Measurements from ENCODE around the gene HOXB5.
A peak's percentile ranks its signal among the peaks of the same experiment; 100 is the strongest.

HOXB5 gene

GRCh38 chr17:48566717-48567116, 26.9 kb downstream of the HOXB5 start:
- FAIRE-seq (no peak), DNase-seq (ENCODE audit: extremely low spot score, insufficient read length, low read depth) (no peak)

- no peak for FAIRE-seq
- DNase-seq (ENCODE audit: extremely low spot score, insufficient read length, low read depth), result no peak
Measured at GRCh38 chr17:48565925-48566710, 27.5 kb downstream of the HOXB5 start.

- FAIRE-seq (no peak), DNase-seq (ENCODE audit: extremely low spot score, insufficient read length, low read depth) (no peak)
Measured at GRCh38 chr17:48565022-48565554, 28.5 kb downstream of the HOXB5 start.

DNA sequence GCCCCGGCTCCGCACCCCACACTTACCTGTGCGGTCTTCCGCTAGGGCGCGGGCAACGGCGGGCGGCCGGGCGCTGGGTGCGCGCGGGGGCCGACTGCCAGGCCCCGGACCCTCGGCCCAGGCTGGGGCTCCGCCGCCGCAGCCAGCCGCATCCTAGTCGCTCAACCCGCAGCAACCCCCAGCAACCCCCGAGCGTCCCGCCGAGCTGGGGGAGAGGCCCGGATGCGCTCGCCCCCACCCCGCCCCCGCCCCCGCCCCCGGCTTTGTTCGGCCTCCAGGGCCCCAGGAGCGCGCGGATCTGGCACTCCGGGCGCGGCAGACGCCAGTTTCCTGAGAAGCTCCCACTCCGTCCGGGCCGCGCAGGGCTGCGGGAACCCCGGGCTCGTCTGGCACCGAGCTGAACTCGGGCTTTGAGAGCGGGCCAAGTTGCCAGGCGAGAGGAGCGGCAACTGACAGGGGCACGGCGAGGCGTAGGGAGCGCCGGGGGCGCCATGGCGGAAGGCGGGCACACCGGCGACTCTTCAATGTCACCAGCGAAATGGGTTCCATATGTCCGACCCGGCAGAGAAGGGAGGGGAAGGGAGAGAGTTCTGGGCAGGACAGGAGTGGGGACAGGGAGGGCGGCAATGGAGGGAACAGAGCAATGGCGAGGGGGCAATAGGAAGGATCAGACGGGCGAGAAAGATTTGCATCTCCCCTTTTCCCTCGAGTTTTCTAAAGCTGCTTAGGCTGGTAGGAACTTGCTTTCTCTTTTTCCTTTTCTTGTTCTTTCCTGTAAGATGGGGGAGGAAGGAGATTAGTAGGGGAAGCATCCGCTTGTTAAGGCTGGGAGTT, 29.2 kb downstream of the HOXB5 start:
- FAIRE-seq (no peak), DNase-seq (ENCODE audit: extremely low spot score, insufficient read length, low read depth) (no peak)

DNA sequence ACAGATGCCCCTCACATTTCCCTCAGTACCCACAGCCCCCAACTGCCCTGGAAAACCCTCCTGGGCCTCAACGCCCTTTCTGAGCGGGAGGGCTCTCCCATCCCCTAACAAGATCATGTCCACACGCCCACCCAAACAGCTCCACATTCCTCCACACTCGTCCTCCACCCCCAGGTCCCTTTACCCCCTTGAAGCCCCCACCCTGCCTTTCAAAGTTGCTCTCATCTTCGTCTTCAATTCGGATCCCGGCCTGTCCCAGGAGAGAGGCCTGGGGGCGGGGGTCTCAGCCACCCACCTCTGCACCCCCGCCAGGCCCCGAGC, 29.8 kb downstream of the HOXB5 start:
- FAIRE-seq (no peak), DNase-seq (ENCODE audit: extremely low spot score, insufficient read length, low read depth) (no peak)

- FAIRE-seq (no peak), DNase-seq (ENCODE audit: extremely low spot score, insufficient read length, low read depth) (no peak)
Measured at GRCh38 chr17:48563385-48563838, 30.2 kb downstream of the HOXB5 start.

GRCh38 chr17:48562934-48563333, 30.6 kb downstream of the HOXB5 start:
- FAIRE-seq (no peak), DNase-seq (ENCODE audit: extremely low spot score, insufficient read length, low read depth) (no peak)

DNA sequence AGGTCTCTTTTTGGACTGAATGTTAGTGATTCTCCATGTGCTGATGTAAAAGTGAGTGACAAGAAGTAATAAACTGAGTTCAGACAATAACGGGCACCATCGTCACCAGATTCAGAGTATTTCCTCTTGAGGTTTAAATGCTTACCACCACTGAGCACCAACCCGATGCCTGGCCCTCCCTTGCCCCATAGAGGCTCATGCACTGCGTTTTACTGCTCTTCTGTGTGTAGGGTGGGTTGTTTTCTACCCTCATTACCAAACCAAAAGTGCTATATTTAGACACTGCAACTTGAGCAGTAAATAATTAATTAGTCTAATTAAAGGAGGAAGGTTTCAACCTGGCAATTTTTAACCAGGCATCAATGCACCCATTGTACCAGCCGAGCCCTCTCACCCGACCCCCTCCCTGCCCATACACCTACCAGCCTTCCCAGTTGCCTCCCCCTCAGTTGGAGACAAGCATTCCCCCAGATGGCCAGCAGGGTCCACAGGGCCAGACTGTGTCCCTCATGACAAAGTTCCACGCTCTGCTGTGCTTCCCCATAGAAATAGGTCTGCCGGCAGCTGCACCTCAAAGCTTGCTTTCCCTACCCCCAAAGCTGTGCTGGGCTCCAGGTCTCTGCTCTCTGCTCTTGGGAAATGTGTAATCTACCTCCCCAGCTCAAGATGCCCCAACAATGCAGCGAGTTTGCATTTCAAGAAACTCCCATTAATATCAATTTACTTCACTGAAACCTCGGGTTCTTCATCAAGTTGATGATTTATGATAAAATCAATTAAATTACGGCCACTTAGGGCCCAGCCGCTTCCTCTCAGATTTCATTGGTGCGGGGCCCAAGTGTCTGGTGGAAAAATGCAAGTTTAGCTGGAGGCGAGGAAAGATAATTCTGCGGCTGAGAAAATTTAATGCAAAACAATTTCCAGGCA, 31.4 kb downstream of the HOXB5 start:
- FAIRE-seq, result peak; percentile 95

GRCh38 chr17:48559840-48560817, 33.5 kb downstream of the HOXB5 start:
- DNase-seq (ENCODE audit: extremely low spot score, insufficient read length, low read depth) (no peak), FAIRE-seq (no peak)

More for the DNA sequence above, 31.4 kb downstream of the HOXB5 start:
- no peak for DNase-seq (ENCODE audit: extremely low spot score, insufficient read length, low read depth)

DNA sequence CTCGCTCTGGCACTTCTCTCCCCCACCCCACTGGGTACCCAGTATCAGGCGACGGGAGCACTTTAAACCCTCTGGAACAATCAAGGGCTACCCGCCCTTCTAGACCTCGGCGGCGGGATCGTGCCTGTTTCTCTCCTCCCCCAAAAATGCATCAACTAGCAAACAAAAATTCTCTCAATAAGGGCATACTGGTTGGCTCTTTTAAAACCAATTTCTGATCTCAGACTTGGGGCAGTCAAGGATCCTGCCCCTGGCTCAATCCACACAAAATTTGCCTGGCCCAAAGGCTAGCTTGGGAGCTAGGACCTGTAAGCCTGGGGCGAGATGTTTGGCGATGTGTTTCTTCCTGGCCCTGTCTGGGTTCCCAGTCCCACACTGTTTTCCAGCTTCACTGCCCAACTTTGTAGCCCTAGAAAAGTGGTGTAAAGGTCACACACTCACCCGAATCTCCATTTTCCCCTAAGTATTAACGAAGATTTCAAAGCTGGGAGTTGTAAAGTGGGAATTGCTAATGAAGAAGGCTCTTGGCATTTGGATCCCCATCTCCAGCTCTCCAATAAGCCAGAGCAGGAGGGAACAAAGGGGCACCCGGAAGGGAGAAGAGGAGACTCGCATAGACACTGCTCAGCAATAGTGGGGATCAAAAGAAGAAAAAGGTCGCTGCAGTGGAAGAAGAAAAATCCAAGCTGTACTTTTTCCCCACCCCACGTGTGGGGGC, 34.3 kb downstream of the HOXB5 start:
- no peak for DNase-seq (ENCODE audit: extremely low spot score, insufficient read length, low read depth)
- FAIRE-seq, result no peak

GRCh38 chr17:48558831-48559121, 34.8 kb downstream of the HOXB5 start:
- no peak for DNase-seq (ENCODE audit: extremely low spot score, insufficient read length, low read depth)
- no peak for FAIRE-seq

DNA sequence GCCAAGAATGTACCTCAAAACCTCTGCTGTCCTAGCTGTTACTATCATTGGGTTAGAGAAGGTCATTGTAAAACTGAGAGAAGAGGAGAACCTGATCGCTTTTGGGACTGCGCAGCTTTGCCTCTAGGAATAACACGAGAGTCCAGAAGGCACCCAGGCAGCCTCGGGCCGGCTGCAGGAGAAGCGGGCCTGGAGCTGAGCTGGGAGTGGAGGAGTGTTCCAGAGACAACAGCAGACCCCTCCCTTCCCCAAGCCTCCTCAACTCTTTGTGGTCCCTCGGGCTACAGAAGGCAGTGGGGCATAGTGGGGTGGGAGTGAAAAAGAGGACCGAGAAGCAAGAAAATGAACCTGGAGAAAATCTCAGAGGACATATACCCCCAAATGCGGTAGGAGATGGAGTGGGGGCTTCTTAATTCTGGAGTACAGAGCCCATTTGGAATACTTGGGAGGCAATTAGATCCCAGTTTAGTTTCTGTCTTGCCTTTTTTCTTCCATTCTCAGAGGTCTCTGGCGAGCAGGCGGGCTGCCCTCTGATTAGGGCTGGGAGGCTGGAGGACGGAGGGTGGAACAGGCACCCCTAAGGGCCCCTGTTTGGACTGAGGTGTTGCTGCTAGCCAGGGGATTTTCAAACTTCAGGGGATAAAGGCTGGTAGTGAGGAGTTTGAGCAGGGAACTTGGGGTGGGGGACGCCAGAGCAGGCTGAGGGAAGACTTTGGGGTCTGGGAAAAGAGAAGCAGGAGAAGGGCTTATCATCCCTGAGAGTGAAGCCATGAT, 35.3 kb downstream of the HOXB5 start:
- no peak for FAIRE-seq
- DNase-seq (ENCODE audit: extremely low spot score, insufficient read length, low read depth), result no peak

DNA sequence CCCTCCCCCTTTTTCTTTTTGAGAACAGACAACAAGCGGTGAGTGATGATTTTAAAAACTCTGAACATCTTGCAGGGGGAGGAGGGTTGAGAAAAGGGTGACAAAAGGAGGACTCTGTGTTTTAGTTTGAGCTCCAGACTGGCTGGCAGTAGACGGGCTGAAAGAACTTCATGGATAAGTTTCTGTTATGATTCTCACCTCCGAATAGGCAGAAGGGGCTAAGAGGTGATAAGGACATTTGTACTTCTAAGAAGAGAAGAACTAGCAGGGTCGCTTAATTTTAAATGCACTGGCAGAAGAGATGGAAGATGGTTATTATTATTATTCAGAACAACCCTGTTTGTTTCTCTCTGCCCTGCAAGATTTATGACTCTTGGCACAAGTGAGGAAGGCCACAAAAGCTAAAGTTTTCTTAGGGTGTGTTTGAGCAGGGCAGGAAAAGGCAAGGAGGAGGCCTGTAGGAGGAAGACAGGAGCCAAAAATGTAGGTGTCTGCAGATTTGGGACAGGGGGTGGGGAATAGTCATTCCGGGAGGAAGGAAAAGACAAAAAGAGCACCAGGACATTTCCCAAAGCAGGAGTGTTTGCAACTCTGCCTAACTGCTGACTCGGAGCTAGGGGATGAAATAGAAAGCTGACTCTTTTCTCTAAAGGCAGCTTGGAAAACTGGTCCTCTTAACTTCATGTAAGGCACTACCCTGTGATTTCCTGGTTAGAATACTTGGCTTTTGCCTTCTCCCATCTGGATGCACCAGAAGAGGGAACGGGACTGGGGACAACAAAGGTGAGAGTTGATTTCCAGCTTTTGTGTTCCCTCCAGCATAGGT, 36.8 kb downstream of the HOXB5 start:
- FAIRE-seq (no peak), DNase-seq (ENCODE audit: extremely low spot score, insufficient read length, low read depth) (no peak)

- FAIRE-seq, result no peak
- DNase-seq (ENCODE audit: extremely low spot score, insufficient read length, low read depth), result no peak
Measured at GRCh38 chr17:48556229-48556575, 37.4 kb downstream of the HOXB5 start.

- DNase-seq (ENCODE audit: extremely low spot score, insufficient read length, low read depth) (no peak), FAIRE-seq (no peak)
Measured at GRCh38 chr17:48555258-48556228, 38.0 kb downstream of the HOXB5 start.

Data from GM18507 (cell line).